Endodermal cell (in vitro differentiated cells): ENCODE data around the gene FAM168A. TPM values are rescaled to one million over a fixed set of nuclear protein-coding genes. Genes with fewer than 3 reads are reported as not detected.

ENCODE experiments used
- DNase-seq: peaks from one replicate; pipeline ENCODE4 v3.0.0-alpha.2; 2017
- H3K27ac ChIP-seq: 2 replicates; pipeline ENCODE4 v1.5.1; 2013; ENCODE audit warnings: mild to moderate bottlenecking, low read depth, low read length, moderate library complexity
- H3K27me3 ChIP-seq: 2 replicates; pipeline ENCODE4 v1.6.1; 2013; ENCODE audit warnings: mild to moderate bottlenecking, low read length, moderate library complexity; ENCODE audit not compliant: insufficient read depth, control insufficient read depth, poor library complexity, severe bottlenecking
- H3K36me3 ChIP-seq: 2 replicates; pipeline ENCODE4 v1.7.0; 2013; ENCODE audit warnings: mild to moderate bottlenecking, low read length, moderate library complexity; ENCODE audit not compliant: control insufficient read depth, insufficient read depth
- H3K4me1 ChIP-seq: one replicate; pipeline ENCODE4 v1.7.0; 2013; ENCODE audit warnings: low read length; ENCODE audit not compliant: control insufficient read depth, insufficient read depth
- H3K4me3 ChIP-seq: 2 replicates; pipeline ENCODE4 v1.5.1; 2013; ENCODE audit warnings: mild to moderate bottlenecking, low read length, moderate library complexity
- H3K9ac ChIP-seq: 2 replicates; pipeline ENCODE4 v1.6.1; 2013; ENCODE audit warnings: mild to moderate bottlenecking, low read length, moderate library complexity; ENCODE audit not compliant: poor library complexity, severe bottlenecking; ENCODE audit errors: extremely low read depth
- H3K9me3 ChIP-seq: 2 replicates; pipeline ENCODE4 v1.6.1; 2013; ENCODE audit warnings: mild to moderate bottlenecking, low read length, moderate library complexity; ENCODE audit not compliant: control insufficient read depth
- H3K27ac Mint-ChIP-seq: 2 replicates; pipeline ENCODE4 v1.8.0; 2020; ENCODE audit warnings: mixed read lengths
- H3K27me3 Mint-ChIP-seq: 2 replicates; pipeline ENCODE4 v1.8.0; 2021; ENCODE audit warnings: mild to moderate bottlenecking, mixed read lengths; ENCODE audit not compliant: insufficient read depth
- H3K36me3 Mint-ChIP-seq: 2 replicates; pipeline ENCODE4 v1.8.0; 2020; ENCODE audit warnings: low read depth, mixed read lengths
- H3K4me1 Mint-ChIP-seq: 2 replicates; pipeline ENCODE4 v1.8.0; 2020; ENCODE audit warnings: mixed read lengths
- H3K4me3 Mint-ChIP-seq: 2 replicates; pipeline ENCODE4 v1.8.0; 2020; ENCODE audit warnings: mild to moderate bottlenecking, moderate library complexity, mixed read lengths
- H3K9me3 Mint-ChIP-seq: 2 replicates; pipeline ENCODE4 v1.8.0; 2020; ENCODE audit warnings: mild to moderate bottlenecking, mixed read lengths
- WGBS, 2 experiments: methylation state at CpG; one replicate each; pipeline versions ENCODE4 v1.1.5 to v1.1.7; 2013; ENCODE audit warnings: missing lambda C conversion rate in 2 of 2, mixed read lengths in 1 of 2; ENCODE audit not compliant: insufficient coverage in 1 of 2, insufficient read length in 1 of 2; 5-methylcytosine and 5-hydroxymethylcytosine counted together
- total RNA-seq, 2 donors: library from RNA; stranded (reverse); fragmentation: NEBNext Ultra II Directional in 1 of 2; extraction: Animal tissue kit (Norgen Biotek cat#: 25700) in 1 of 2; gene quantifications; 2 replicates in 1 of 2; 3 replicates in 1 of 2; pipeline ENCODE4 v1.2.1, GENCODE V29; 2021
- TF ChIP-seq, protein P1 (sequence below): fragments of 200-600 bp; sonication (generic); conservative IDR thresholded peaks from 2 replicates; pipeline ENCODE4 v1.5.0; 2021; ENCODE audit warnings: antibody characterized with exemption, mild to moderate bottlenecking

FAM168A gene
- total RNA-seq, 2 donors from 2014 or later = 27.4 to 31.6 TPM

DNA sequence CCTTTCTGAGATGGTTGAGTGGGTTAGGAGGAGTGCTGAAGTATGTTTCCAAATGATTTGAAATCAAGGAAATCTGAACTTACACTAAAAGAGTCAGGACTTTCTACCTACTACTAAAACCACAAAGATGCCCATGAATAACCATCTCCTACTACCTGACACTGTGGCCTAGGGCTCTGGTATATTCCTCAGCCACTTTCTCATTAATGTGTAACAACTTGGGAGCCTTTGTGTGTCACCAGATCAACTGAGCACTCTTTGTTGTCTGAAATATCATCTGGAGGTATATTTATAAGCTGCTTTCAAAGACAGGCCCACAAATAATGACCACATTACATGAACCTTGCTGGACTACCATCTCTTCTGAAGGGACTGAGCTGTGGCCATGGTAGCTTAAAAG, 177.8 kb downstream of the FAM168A start:
- TF ChIP-seq, protein P1, sequence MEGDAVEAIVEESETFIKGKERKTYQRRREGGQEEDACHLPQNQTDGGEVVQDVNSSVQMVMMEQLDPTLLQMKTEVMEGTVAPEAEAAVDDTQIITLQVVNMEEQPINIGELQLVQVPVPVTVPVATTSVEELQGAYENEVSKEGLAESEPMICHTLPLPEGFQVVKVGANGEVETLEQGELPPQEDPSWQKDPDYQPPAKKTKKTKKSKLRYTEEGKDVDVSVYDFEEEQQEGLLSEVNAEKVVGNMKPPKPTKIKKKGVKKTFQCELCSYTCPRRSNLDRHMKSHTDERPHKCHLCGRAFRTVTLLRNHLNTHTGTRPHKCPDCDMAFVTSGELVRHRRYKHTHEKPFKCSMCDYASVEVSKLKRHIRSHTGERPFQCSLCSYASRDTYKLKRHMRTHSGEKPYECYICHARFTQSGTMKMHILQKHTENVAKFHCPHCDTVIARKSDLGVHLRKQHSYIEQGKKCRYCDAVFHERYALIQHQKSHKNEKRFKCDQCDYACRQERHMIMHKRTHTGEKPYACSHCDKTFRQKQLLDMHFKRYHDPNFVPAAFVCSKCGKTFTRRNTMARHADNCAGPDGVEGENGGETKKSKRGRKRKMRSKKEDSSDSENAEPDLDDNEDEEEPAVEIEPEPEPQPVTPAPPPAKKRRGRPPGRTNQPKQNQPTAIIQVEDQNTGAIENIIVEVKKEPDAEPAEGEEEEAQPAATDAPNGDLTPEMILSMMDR = no peak
- no peaks in the 10 kb centered on the region for H3K9me3 Mint-ChIP-seq
- H3K4me3 Mint-ChIP-seq = no peak overlapping the region
- Histone ChIP-seq H3K36me3 (peaks cover 5% of the 10 kb centered on the region), H3K27ac (no peak overlapping the region), H3K4me1 (peaks cover 3% of the 10 kb centered on the region), H3K9ac (no peak overlapping the region), H3K9me3 (no peaks in the 10 kb centered on the region), H3K4me3 (no peak overlapping the region), H3K27me3 (no peaks in the 10 kb centered on the region)
- peaks cover 21% of the 10 kb centered on the region for H3K36me3 Mint-ChIP-seq
- H3K27me3 Mint-ChIP-seq = no peaks in the 10 kb centered on the region
- peaks cover 6% of the 10 kb centered on the region for H3K4me1 Mint-ChIP-seq
- peak overlapping the region; percentile 19 for H3K27ac Mint-ChIP-seq
- DNase-seq = no peak

DNA sequence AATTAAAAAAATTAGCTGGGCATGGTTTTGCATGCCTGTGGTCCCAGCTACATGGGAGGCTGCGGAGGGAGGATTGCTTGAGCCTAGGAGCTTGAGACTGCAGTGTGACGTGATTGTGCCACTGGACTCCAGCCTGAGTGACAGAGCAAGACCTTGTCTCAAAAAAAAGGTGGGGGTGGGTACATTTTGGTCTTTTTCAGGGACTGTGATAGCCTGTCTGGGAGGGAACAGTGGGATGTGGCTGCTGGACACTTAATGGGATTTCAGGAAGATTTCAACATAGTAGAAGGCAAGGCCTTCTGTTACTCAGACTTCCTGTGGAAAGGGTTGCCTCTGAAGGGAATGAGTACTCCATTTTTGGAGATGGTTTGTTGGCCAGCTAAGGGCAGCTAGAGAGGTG, 181.1 kb downstream of the FAM168A start:
- no peaks in the 10 kb centered on the region for H3K9me3 ChIP-seq
- no peaks in the 10 kb centered on the region for H3K27me3 ChIP-seq
- no peak overlapping the region for H3K9ac ChIP-seq
- H3K4me1 ChIP-seq = peaks cover 5% of the 10 kb centered on the region
- H3K4me3 Mint-ChIP-seq = no peak overlapping the region
- no peak overlapping the region for H3K27ac Mint-ChIP-seq
- peaks cover 20% of the 10 kb centered on the region for H3K4me1 Mint-ChIP-seq
- H3K4me3 ChIP-seq = no peak overlapping the region
- 95 to 100% methylated on average over 2 of the region's 2 CpGs for WGBS, 2 experiments
- no peaks in the 10 kb centered on the region for H3K27me3 Mint-ChIP-seq
- no peaks in the 10 kb centered on the region for H3K9me3 Mint-ChIP-seq
- TF ChIP-seq, protein P1 = no peak
- H3K27ac ChIP-seq = no peak overlapping the region
- peaks cover 23% of the 10 kb centered on the region for H3K36me3 Mint-ChIP-seq
- DNase-seq = no peak
- peaks cover 5% of the 10 kb centered on the region for H3K36me3 ChIP-seq

DNA sequence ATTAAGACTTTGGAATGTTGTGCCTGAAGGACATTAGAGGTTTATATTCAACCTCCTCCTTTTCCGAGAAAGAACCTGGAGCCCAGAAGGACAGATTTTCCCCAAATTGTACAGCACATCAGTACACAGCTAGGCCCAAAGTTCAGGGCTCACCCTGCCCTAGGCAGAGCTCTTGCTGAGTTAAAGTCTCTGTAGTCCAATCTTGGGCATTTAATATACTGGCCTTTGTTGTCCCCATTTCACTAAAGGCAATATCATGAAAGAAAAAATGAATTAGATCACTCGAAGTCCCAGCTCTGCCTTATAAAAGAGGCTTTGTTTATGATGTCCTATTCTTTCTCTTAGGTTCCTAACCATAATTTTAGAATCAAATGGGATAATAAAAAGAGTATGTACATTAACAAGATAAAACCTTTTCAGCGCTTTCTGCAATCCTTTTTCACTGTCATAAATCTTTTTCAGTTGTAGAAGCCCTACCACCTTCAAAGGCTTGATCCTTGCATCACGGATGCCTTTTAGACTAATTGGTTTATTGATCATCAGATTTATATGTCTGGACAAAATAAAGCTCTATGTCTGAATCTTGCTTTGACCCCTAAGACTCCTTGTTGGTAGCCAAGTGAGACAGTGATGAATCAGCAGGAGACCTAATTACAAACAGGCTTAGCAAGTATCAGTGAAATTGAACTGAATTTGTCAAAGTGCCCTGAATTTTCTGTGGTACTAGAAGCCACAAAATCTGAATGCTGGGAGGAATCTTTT, 181.9 kb downstream of the FAM168A start:
- Mint-ChIP-seq H3K4me3 (no peak overlapping the region), H3K36me3 (peaks cover 23% of the 10 kb centered on the region), H3K4me1 (peaks cover 18% of the 10 kb centered on the region), H3K27ac (no peak overlapping the region), H3K9me3 (no peaks in the 10 kb centered on the region), H3K27me3 (no peaks in the 10 kb centered on the region)
- Histone ChIP-seq H3K36me3 (peaks cover 5% of the 10 kb centered on the region), H3K27me3 (no peaks in the 10 kb centered on the region), H3K4me3 (no peak overlapping the region), H3K9me3 (no peaks in the 10 kb centered on the region), H3K4me1 (peaks cover 5% of the 10 kb centered on the region), H3K9ac (no peak overlapping the region), H3K27ac (no peak overlapping the region)
- WGBS, 2 experiments = 93 to 100% methylated on average over 1 to 4 of the region's 4 CpGs
- TF ChIP-seq, protein P1 = no peak
- no peak for DNase-seq
